Stimulated activated CD4-positive, alpha-beta T cell treated with anti-CD3 and anti-CD28 coated beads, TNF-alpha, amount 100 ng/mL, for 4 hours (primary cell): ENCODE results near the gene HES5.

ENCODE experiments used
- DNase-seq, 3 experiments: peaks; one replicate each; pipeline ENCODE4 v3.0.0-alpha.2; 2020; ENCODE audit warnings: low read depth in 3 of 3

The HES5 gene

GRCh38 chr1:2479186-2479585 lies 50.9 kb downstream of the HES5 start:
- DNase-seq: no peak
